Measurements from ENCODE around the gene METTL5.
"Not testable (repeated sequence)": the region's sequence is repeated elsewhere in the genome, so short reads cannot be mapped to it uniquely, and the experiment has no call there.

METTL5 gene

GRCh38 chr2:169838743-169839489, 14.2 kb upstream of the METTL5 start:
- no peak overlapping the region for H3K27ac ChIP-seq
- DNase-seq (ENCODE audit: low read depth, low spot score): no peak

DNA sequence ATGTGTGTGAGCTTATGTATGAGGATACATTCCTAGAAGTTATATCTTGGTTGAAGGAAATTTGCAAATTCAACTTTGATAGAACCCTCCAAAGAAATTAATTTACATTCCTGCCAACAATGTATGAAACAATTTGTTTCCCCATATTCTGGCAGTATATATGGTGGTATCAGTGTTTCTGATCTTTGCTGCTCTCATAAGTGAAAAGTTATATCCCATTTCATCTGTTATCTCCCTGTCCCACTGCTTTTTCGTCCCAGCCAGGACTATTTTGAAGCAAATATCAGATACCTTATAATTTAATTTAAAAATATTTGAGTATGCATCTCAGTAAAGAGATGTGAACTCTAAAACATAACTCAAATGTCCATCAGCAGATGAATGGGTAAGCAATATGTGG, 9.7 kb upstream of the METTL5 start:
- DNase-seq (ENCODE audit: low read depth, low spot score): no peak
- H3K27ac ChIP-seq: no peak overlapping the region

DNA sequence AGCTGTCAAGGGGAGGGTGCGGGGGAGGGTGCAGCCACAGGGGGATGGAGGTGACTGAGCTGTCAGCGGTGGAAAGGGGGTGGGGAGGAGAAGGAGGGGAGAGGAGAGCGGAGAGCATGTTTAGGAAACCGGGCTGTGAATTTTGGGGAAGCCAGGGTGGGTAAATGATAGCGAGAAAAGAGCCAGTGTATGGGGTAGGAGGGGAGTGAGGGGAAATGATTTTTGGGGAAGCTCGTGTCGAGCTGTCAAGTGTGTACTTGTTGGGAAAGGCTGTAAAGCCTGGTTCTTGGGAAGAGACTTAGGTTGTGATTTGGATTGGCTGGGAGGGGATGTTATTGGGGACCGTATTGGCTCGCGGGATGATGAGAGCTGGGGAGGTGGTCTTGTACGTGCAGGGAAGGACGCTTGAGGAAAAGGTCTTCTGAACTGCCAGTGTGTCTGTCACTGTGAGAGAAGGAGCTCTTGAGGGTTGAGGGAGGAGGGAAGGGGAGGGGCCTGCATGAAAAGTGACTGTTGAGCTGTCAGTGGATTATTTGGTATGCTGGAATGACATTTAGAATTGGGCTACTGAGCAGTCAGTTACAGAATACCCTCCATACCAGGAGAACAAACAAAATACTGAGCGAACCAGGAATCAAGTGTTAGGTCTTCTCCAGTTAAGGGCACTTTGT, 3.6 kb upstream of the METTL5 start:
- peak overlapping the region; percentile 74 for H3K27ac ChIP-seq
- DNase-seq (ENCODE audit: low read depth, low spot score): no peak

DNA sequence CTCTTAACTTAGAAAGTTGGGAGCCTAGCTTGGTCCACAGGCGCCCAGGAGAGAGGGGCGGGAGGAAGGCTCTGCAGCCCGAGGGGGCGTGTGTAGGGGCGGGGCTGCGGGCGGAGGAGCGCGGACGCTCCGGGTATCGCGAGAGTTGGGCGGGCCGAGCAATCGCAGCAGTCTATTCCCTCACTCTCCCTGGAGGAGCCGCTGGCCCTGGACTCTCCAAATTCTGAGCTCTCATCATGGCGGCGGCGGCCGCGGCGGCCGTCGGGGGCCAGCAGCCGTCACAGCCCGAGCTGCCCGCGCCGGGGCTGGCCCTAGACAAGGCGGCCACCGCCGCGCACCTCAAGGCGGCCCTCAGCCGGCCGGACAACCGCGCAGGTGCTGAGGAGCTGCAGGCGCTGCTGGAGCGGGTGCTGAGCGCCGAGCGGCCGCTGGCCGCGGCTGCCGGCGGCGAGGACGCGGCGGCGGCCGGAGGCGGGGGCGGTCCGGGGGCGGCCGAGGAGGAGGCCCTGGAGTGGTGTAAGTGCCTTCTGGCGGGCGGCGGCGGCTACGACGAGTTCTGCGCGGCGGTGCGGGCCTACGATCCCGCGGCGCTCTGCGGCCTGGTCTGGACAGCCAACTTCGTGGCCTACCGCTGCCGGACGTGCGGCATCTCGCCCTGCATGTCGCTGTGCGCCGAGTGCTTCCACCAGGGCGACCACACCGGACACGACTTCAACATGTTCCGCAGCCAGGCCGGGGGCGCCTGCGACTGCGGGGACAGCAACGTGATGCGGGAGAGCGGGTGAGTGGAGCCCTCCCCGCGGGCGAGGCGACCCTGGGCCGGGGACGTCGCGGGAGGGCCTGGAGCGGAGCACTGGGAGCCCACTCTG, 2.8 kb upstream of the METTL5 start, which contains the start of gene UBR3:
Gene UBR3, plus strand, starts transcription at position 183 of the 869 bp plus-strand sequence. Its CDS starts 54 bp downstream, at position 237.
- H3K27ac ChIP-seq: peak within 1 kb of the TSS; percentile 74
- DNase-seq (ENCODE audit: low read depth, low spot score): peak; percentile 58

DNA sequence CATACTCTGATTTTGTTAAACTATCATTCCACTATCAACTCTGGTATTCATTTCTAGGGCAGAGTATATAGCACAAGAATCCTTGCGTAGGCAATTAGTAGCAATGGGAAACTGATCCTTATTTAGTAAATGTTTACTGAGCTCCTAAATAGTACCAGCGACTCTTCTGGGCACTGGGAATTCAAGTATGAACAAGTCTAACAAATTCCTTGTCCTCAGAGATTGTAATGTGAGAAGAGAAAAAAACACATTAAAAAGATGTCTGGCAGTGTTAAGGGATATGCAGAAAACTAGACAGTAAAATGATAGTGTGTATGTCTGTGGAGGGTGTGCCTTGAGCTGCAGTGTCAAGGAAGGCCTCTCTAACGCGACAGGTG, 721 bp downstream of the METTL5 start:
- peak overlapping the region; percentile 86 for H3K27ac ChIP-seq
- no peak for DNase-seq (ENCODE audit: low read depth, low spot score)

- DNase-seq (ENCODE audit: low read depth, low spot score): no peak
- H3K27ac ChIP-seq: peak overlapping the region; percentile 86
Measured at GRCh38 chr2:169822785-169823392, 1.8 kb downstream of the METTL5 start.

GRCh38 chr2:169822036-169822435, 2.7 kb downstream of the METTL5 start:
- no peak for DNase-seq (ENCODE audit: low read depth, low spot score)
- H3K27ac ChIP-seq: no peak overlapping the region

DNA sequence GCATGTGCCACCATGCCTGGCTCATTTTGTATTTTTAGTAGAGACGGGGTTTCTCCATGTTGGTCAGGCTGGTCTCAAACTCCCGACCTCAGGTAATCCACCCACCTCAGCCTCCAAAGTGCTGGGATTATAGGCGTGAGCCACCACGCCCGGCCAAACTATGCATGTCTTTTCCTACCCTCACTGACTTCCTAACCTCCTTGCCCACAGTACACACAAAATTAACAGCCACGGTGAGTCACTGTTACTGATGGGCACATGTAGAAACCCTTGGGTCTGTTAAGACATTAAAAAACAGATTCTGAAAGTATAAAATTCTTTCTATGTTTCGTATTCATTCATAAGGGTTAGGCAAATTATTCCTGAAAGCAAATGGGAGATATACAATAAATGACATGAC, 4.6 kb downstream of the METTL5 start:
- peak overlapping the region; percentile 86 for H3K27ac ChIP-seq
- not testable (repeated sequence) for DNase-seq (ENCODE audit: low read depth, low spot score)

GRCh38 chr2:169819106-169819505, 5.6 kb downstream of the METTL5 start:
- no peak for DNase-seq (ENCODE audit: low read depth, low spot score)
- H3K27ac ChIP-seq: peak overlapping the region; percentile 86

GRCh38 chr2:169818241-169818640, 6.5 kb downstream of the METTL5 start:
- DNase-seq (ENCODE audit: low read depth, low spot score): peak; percentile 46
- peak overlapping the region; percentile 86 for H3K27ac ChIP-seq

DNA sequence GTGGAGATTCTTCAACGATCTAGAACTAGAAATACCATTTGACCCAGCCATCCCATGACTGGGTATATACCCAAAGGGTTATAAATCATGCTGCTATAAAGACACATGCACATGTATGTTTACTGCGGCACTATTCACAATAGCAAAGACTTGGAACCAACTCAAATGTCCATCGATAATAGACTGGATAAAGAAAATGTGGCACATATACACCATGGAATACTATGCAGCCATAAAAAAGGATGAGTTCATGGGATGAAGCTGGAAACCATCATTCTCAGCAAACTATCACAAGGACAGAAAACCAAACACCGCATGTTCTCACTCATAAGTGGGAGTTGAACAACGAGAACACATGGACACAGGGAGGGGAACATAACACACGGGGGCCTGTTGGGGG, 7.3 kb downstream of the METTL5 start:
- DNase-seq (ENCODE audit: low read depth, low spot score): not testable (repeated sequence)

DNA sequence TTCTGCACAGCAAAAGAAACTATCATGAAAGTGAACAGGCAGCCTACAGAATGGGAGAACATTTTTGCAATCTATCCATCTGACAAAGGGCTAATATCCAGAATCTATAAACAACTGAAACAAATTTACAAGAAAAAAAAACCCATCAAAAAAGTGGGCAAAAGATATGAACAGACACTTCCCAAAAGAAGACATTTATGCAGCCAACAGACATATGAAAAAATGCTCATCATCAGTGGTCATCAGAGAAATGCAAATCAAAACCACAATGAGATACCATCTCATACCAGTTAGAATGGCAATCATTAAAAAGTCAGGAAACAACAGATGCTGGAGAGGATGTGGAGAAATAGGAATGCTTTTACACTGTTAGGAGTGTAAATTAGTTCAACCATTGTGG, 7.7 kb downstream of the METTL5 start:
- not testable (repeated sequence) for DNase-seq (ENCODE audit: low read depth, low spot score)
- H3K27ac ChIP-seq: peak overlapping the region; percentile 60

More for the DNA sequence above, 7.3 kb downstream of the METTL5 start:
- H3K27ac ChIP-seq: not testable (repeated sequence)

DNA sequence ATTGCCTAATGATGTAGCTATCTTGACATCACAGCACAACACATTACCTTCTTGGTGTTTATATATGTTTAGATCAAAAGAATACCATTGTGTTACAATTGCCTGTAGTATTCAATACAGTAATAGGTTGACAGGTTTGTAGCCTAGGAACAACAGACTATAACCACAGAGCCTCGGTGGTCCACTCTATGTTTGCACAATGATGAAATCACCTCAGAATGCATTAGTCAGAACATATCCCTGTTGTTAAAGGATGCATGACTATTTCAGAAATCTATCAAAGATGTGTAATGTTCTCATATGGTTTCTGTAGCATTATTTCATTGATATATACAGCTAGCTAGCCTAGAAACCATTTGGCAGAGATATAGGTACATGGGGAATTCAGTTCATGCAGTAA, 8.9 kb downstream of the METTL5 start:
- peak; percentile 65 for DNase-seq (ENCODE audit: low read depth, low spot score)
- H3K27ac ChIP-seq: peak overlapping the region; percentile 60

DNA sequence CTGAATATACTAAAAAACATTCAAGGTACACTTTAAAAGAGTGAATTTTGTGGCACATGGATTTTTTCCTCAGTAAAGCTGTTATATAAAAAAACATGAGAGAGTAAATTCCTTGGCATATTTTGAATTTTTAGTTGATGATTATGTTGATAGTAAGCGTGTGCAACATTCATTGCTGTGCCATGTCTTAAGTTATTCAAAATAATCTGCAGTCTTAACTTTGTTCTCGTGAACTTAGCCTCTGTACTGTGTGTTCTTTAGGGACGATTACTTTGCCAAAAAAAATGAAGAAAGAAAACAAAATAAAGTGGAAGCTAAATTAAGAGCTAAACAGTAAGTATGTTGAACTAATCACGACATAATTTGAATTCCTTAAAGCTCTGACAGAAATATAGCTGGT, 16.5 kb downstream of the METTL5 start:
- no peak for DNase-seq (ENCODE audit: low read depth, low spot score)
- no peak overlapping the region for H3K27ac ChIP-seq

DNA sequence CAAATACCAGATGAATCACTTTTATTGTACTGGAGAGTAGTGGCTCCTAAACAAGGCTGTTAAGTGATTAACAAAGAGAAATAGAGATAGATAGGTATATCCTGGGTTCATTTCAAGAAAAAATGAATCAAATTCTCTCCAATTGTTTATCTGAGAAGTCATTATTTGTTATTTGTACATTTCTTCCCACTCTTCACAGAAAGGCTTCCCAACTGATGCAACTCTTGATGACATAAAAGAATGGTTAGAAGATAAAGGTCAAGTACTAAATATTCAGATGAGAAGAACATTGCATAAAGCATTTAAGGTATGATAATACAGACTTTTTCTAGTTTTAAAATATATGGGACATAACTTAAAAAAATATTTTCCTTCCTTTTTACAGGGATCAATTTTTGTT, 18.1 kb downstream of the METTL5 start:
- no peak for DNase-seq (ENCODE audit: low read depth, low spot score)
- no peak overlapping the region for H3K27ac ChIP-seq

DNA sequence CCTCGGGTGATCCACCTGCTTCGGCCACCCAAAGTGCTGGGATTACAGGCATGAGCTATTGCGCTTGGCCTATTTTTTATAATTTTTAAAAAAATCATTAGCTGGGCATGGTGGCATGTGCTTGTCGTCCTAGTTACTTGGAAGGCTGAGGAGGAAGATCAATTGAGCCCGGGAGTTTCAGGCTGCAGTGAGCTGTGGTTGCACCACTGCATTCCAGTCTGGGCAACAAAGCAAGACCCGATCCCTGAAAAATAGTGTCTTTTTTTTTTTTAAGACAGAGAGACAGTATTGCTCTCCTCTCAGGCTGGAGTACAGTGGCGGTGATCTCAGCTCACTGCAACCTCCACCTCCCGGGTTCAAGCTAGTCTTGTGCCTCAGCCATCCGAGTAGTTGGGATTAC, 21.2 kb downstream of the METTL5 start:
- H3K27ac ChIP-seq: no peak overlapping the region
- DNase-seq (ENCODE audit: low read depth, low spot score): no peak

DNA sequence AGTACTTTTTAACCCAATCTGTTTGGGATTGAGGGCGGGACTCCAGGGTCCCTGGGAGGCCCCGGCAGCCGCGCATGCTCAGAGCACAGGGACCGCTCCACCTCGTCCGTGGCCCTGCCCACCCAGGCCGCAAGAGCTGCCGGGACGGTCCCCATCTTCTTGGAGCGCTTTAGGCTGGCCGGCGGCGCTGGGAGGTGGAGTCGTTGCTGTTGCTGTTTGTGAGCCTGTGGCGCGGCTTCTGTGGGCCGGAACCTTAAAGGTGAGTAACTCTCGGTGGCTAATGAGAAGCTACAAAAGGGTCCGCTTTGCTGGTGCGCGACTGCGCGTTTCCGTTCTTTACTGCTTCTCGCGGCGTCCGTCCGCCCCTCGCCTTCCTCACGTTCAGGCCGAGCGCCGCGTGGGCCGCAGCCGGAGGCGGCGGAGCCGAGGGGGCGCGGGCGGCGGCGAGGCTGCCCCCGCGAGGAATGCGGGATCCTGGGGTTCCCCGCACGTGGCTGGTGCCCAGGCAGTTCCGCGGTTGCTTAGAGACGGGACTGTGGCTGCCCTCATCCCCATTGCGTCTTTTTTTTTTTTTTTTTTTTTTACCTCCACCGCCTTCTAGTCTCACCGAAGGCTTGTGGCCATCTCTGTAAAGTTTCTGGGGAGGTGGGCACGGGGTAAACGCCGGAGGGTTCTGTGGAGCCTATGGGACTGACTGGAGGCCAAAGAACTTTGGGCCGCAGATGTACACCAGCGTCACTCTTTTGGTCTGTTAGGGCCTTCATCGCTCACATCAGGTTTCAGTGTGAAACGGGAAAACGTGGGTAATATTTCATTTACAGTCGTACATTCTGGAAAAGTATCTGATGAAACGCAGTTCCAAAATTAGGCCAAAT, 25.8 kb downstream of the METTL5 start, which contains the start of gene SSB:
Gene SSB, plus strand, starts transcription at position 154 of the 875 bp plus-strand sequence. CDS start 2,090 bp downstream, outside the sequence.
- peak; percentile 65 for DNase-seq (ENCODE audit: low read depth, low spot score)
- H3K27ac ChIP-seq: peak within 1 kb of the TSS; percentile 78

GRCh38 chr2:169798397-169798717, 26.3 kb downstream of the METTL5 start:
- peak overlapping the region; percentile 78 for H3K27ac ChIP-seq
- no peak for DNase-seq (ENCODE audit: low read depth, low spot score)

- DNase-seq (ENCODE audit: low read depth, low spot score): no peak
- no peak overlapping the region for H3K27ac ChIP-seq
Measured at GRCh38 chr2:169797601-169798000, 27.1 kb downstream of the METTL5 start.

All from epithelial cell of prostate (primary cell).